ENCODE results near the gene TFDP1.

Gene TFDP1

GRCh38 chr13:113646376-113646775 is 61.8 kb downstream of the TFDP1 start:
- H3K4me1 ChIP-seq (ENCODE audit: low read depth, poor library complexity, severe bottlenecking): no peaks in the 10 kb centered on the region
- H2AFZ ChIP-seq (ENCODE audit: low read depth): no peak overlapping the region
- H3K4me2 ChIP-seq: no peak overlapping the region
- no peak overlapping the region for H3K9ac ChIP-seq
- no peaks in the 10 kb centered on the region for H3K27me3 ChIP-seq (ENCODE audit: insufficient read depth, low read depth)
- H4K20me1 ChIP-seq (ENCODE audit: insufficient read depth): no peaks in the 10 kb centered on the region
- no peaks in the 10 kb centered on the region for H3K79me2 ChIP-seq (ENCODE audit: insufficient read depth, low read depth)
- H3K27ac ChIP-seq: no peak overlapping the region
- no peaks in the 10 kb centered on the region for H3K36me3 ChIP-seq (ENCODE audit: insufficient read depth)
- no peak for TF ChIP-seq CTCF (conservative IDR thresholded peaks at IDR 0.05; ENCODE audit: low read depth, low read length)
- H3K4me3 ChIP-seq (IDR thresholded peaks at IDR 0.05; ENCODE audit: insufficient read depth, low read depth, low read length): no peak overlapping the region

DNA sequence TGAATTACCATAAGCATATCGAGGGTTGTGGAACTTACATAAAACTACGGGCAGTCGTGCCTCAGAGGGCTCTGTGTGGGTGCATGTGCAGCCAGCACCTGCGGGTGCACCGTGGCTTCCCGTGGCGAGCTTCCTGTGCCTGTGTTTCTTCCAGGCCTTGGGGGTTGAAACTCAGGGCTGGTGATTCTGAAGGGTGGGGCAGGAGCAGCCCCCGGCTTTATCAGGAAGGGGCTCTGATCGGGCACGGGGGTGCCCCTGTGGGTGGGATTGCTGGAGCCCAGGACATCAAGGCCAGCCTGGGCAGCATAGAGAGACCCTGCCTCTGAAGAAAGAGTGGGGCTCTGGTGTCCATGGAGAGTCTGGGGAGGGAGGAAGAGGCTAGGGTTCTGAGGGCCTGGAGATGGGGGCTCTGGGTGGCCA is 62.4 kb downstream of the TFDP1 start:
- Histone ChIP-seq H3K79me2 (ENCODE audit: insufficient read depth, low read depth) (no peaks in the 10 kb centered on the region), H3K4me1 (ENCODE audit: low read depth, poor library complexity, severe bottlenecking) (no peaks in the 10 kb centered on the region), H3K27ac (no peak overlapping the region), H3K4me3 (IDR thresholded peaks at IDR 0.05; ENCODE audit: insufficient read depth, low read depth, low read length) (no peak overlapping the region), H3K4me2 (no peak overlapping the region), H3K27me3 (ENCODE audit: insufficient read depth, low read depth) (no peaks in the 10 kb centered on the region), H3K36me3 (ENCODE audit: insufficient read depth) (no peaks in the 10 kb centered on the region), H4K20me1 (ENCODE audit: insufficient read depth) (no peaks in the 10 kb centered on the region), H3K9ac (no peak overlapping the region), H2AFZ (ENCODE audit: low read depth) (no peak overlapping the region)
- no peak for TF ChIP-seq CTCF (conservative IDR thresholded peaks at IDR 0.05; ENCODE audit: low read depth, low read length)

- H3K4me1 ChIP-seq (ENCODE audit: low read depth, poor library complexity, severe bottlenecking): no peaks in the 10 kb centered on the region
- no peak overlapping the region for H3K27ac ChIP-seq
- no peak overlapping the region for H3K4me3 ChIP-seq (IDR thresholded peaks at IDR 0.05; ENCODE audit: insufficient read depth, low read depth, low read length)
- H4K20me1 ChIP-seq (ENCODE audit: insufficient read depth): no peaks in the 10 kb centered on the region
- TF ChIP-seq CTCF (conservative IDR thresholded peaks at IDR 0.05; ENCODE audit: low read depth, low read length): no peak
- no peaks in the 10 kb centered on the region for H3K36me3 ChIP-seq (ENCODE audit: insufficient read depth)
- no peak overlapping the region for H3K4me2 ChIP-seq
- H3K9ac ChIP-seq: no peak overlapping the region
- H2AFZ ChIP-seq (ENCODE audit: low read depth): no peak overlapping the region
- H3K79me2 ChIP-seq (ENCODE audit: insufficient read depth, low read depth): no peaks in the 10 kb centered on the region
- no peaks in the 10 kb centered on the region for H3K27me3 ChIP-seq (ENCODE audit: insufficient read depth, low read depth)
Measured at GRCh38 chr13:113647351-113648215, 63.0 kb downstream of the TFDP1 start.

DNA sequence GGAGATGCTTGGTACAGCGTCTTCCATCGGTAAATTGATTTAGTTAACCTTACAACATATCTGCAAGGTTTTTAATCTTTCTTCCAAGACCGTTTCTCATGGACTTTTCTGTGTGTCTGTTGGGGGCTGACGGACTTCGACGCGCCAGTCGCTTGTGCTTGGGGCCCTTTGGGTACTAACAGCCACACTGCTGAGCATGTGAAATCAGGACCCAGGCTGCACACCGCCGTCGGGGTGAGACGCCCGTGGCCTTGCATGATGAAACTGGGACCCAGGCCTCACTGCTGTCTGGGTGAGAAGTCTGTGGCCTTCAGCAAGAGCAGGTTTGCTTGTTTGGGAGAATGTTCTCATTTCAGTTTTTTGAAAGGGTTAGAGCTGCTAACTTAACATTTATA is 63.7 kb downstream of the TFDP1 start:
- H4K20me1 ChIP-seq (ENCODE audit: insufficient read depth): no peaks in the 10 kb centered on the region
- no peak overlapping the region for H3K9ac ChIP-seq
- no peak overlapping the region for H3K4me2 ChIP-seq
- no peak for TF ChIP-seq CTCF (conservative IDR thresholded peaks at IDR 0.05; ENCODE audit: low read depth, low read length)
- H3K4me1 ChIP-seq (ENCODE audit: low read depth, poor library complexity, severe bottlenecking): no peaks in the 10 kb centered on the region
- no peak overlapping the region for H2AFZ ChIP-seq (ENCODE audit: low read depth)
- H3K79me2 ChIP-seq (ENCODE audit: insufficient read depth, low read depth): no peaks in the 10 kb centered on the region
- no peak overlapping the region for H3K4me3 ChIP-seq (IDR thresholded peaks at IDR 0.05; ENCODE audit: insufficient read depth, low read depth, low read length)
- no peak overlapping the region for H3K27ac ChIP-seq
- no peaks in the 10 kb centered on the region for H3K27me3 ChIP-seq (ENCODE audit: insufficient read depth, low read depth)
- no peaks in the 10 kb centered on the region for H3K36me3 ChIP-seq (ENCODE audit: insufficient read depth)

All from KMS-11 (cell line).